Lower leg skin (tissue), 3 donors: ENCODE results near the gene C19orf12.

Source experiments
- POLR2A ChIP-seq, 2 donors: fragments of 450-650 bp; IDR thresholded peaks; one replicate each; pipeline ENCODE4 v1.6.1; 2016 to 2017; ENCODE audit warnings: antibody characterized with exemption in 2 of 2, mild to moderate bottlenecking in 1 of 2, moderate library complexity in 1 of 2
- TF ChIP-seq, protein P1 (sequence below), 3 donors: fragments of 450-650 bp; IDR thresholded peaks; one replicate each; pipeline ENCODE4 v1.5.1; 2016; ENCODE audit warnings: antibody characterized with exemption in 3 of 3, mild to moderate bottlenecking in 3 of 3, moderate library complexity in 2 of 3

DNA sequence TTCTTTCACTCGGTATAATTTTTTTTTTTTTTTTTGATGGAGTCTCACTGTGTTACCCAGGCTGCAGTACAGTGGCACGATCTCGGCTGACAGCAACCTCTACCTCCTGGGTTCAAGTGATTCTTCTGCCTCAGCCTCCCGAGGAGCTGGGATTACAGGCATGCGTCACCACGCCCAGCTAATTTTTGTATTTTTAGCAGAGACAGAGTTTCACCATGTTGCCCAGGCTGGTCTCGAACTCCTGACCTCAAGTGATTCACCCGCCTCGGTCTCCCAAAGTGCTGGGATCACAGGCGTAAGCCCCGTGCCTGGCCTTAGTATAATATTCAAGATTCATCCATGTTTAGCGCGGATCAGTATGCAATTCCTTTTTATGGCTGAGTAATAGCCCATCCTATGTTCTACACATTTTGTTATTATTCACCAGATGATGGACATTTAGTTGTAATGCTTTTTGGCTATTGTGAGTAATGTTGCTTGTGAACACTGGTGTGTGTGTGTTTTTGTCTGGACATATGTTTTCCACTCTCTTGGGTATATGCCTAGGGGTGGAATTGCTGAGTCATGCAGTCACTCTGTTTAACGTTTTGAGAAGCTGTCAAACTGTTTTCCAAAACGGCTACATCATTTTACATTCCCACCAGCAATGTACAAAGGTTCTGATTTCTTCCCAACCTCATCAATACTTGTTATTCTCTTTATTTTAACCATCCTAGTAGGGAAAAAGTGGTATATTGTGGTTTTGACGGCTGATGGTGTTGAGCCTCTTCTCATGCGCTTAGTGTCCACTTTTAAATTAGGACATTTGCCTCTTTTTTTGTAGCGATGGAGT, 26.9 kb downstream of the C19orf12 start:
- TF ChIP-seq, protein P1, sequence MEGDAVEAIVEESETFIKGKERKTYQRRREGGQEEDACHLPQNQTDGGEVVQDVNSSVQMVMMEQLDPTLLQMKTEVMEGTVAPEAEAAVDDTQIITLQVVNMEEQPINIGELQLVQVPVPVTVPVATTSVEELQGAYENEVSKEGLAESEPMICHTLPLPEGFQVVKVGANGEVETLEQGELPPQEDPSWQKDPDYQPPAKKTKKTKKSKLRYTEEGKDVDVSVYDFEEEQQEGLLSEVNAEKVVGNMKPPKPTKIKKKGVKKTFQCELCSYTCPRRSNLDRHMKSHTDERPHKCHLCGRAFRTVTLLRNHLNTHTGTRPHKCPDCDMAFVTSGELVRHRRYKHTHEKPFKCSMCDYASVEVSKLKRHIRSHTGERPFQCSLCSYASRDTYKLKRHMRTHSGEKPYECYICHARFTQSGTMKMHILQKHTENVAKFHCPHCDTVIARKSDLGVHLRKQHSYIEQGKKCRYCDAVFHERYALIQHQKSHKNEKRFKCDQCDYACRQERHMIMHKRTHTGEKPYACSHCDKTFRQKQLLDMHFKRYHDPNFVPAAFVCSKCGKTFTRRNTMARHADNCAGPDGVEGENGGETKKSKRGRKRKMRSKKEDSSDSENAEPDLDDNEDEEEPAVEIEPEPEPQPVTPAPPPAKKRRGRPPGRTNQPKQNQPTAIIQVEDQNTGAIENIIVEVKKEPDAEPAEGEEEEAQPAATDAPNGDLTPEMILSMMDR (IDR thresholded peaks at IDR 0.05) = no peak
- TF ChIP-seq POLR2A (IDR thresholded peaks at IDR 0.05) = no peak
